Mesenchymal stem cell (in vitro differentiated cells and primary cell): ENCODE data around the gene SHISA8.

Source experiments
- DNase-seq: peaks from one replicate; pipeline ENCODE4 v3.0.0-alpha.2; 2013
- H2AFZ ChIP-seq: one replicate; pipeline ENCODE4 v1.6.1; 2013; ENCODE audit warnings: low read depth, mild to moderate bottlenecking, control low read depth, inconsistent platforms, low read length, moderate library complexity
- H2AK5ac ChIP-seq: 2 replicates; pipeline ENCODE4 v1.6.1; 2013; ENCODE audit warnings: low read length, moderate library complexity, mild to moderate bottlenecking, inconsistent platforms; ENCODE audit not compliant: severe bottlenecking
- H2BK120ac ChIP-seq: one replicate; pipeline ENCODE4 v1.6.1; 2013; ENCODE audit warnings: low read depth, mild to moderate bottlenecking, inconsistent platforms, low read length, moderate library complexity
- H2BK12ac ChIP-seq, 2 experiments: one replicate each; pipeline ENCODE4 v1.6.1; 2013; ENCODE audit warnings: inconsistent platforms in 2 of 2, low read length in 2 of 2, mild to moderate bottlenecking in 2 of 2, moderate library complexity in 2 of 2, control low read depth in 1 of 2
- H2BK15ac ChIP-seq: one replicate; pipeline ENCODE4 v1.6.1; 2013; ENCODE audit warnings: mild to moderate bottlenecking, low read depth, inconsistent platforms; ENCODE audit not compliant: poor library complexity, severe bottlenecking
- H2BK5ac ChIP-seq: 2 replicates; pipeline ENCODE4 v1.6.1; 2013; ENCODE audit warnings: low read depth, mild to moderate bottlenecking, low read length, control low read depth, inconsistent platforms; ENCODE audit not compliant: poor library complexity, severe bottlenecking
- H3K14ac ChIP-seq, 2 experiments: one replicate each; pipeline ENCODE4 v1.6.1; 2013; ENCODE audit warnings: inconsistent platforms in 2 of 2, low read length in 2 of 2, control low read depth in 1 of 2, mild to moderate bottlenecking in 1 of 2, moderate library complexity in 1 of 2
- H3K18ac ChIP-seq, 2 experiments: one replicate each; pipeline ENCODE4 v1.6.1; 2013; ENCODE audit warnings: inconsistent platforms in 2 of 2, low read length in 2 of 2, control low read depth in 1 of 2, low read depth in 1 of 2, mild to moderate bottlenecking in 1 of 2
- H3K23ac ChIP-seq, 2 experiments: one replicate each; pipeline ENCODE4 v1.6.1; 2013; ENCODE audit warnings: inconsistent platforms in 2 of 2, low read length in 2 of 2, mild to moderate bottlenecking in 2 of 2, moderate library complexity in 2 of 2, control low read depth in 1 of 2
- H3K27ac ChIP-seq: 2 replicates; pipeline ENCODE4 v1.5.1; 2013; ENCODE audit warnings: mild to moderate bottlenecking, moderate library complexity, low read length, control low read depth, inconsistent platforms; ENCODE audit not compliant: poor library complexity, severe bottlenecking
- H3K27me3 ChIP-seq, 2 experiments: 2 replicates each; pipeline versions ENCODE4 v1.6.1 to v1.7.0; 2013; ENCODE audit warnings: low read length in 2 of 2, mild to moderate bottlenecking in 2 of 2, moderate library complexity in 2 of 2, control low read depth in 1 of 2, inconsistent platforms in 1 of 2; ENCODE audit not compliant: control insufficient read depth in 1 of 2, insufficient read depth in 1 of 2
- H3K36me3 ChIP-seq, 2 experiments: 2 replicates each; pipeline versions ENCODE4 v1.6.1 to v1.7.0; 2013; ENCODE audit warnings: low read length in 2 of 2, control low read depth in 1 of 2, inconsistent platforms in 1 of 2, low read depth in 1 of 2, mild to moderate bottlenecking in 1 of 2; ENCODE audit not compliant: insufficient read depth in 2 of 2, control insufficient read depth in 1 of 2
- H3K4ac ChIP-seq, 2 experiments: one replicate each; pipeline ENCODE4 v1.6.1; 2013; ENCODE audit warnings: inconsistent platforms in 2 of 2, low read length in 2 of 2, mild to moderate bottlenecking in 2 of 2, moderate library complexity in 2 of 2, control low read depth in 1 of 2, low read depth in 1 of 2
- H3K4me1 ChIP-seq: 2 replicates; pipeline ENCODE4 v1.6.1; 2013; ENCODE audit warnings: low read depth, low read length, control low read depth; ENCODE audit not compliant: control insufficient read depth, insufficient read depth
- H3K4me2 ChIP-seq: 2 replicates; pipeline ENCODE4 v1.6.1; 2013; ENCODE audit warnings: low read length, mild to moderate bottlenecking, inconsistent platforms; ENCODE audit not compliant: poor library complexity, severe bottlenecking
- H3K4me3 ChIP-seq, 2 experiments: 2 replicates each; pipeline versions ENCODE4 v1.5.1 to v1.7.0; 2013; ENCODE audit warnings: low read length in 2 of 2, mild to moderate bottlenecking in 2 of 2, control low read depth in 1 of 2, low read depth in 1 of 2; ENCODE audit not compliant: insufficient read depth in 1 of 2
- H3K79me1 ChIP-seq: replicated peaks from 2 replicates; pipeline ENCODE4 v1.6.1; 2013; ENCODE audit warnings: mild to moderate bottlenecking, control low read depth, low read length, inconsistent platforms; ENCODE audit not compliant: poor library complexity, severe bottlenecking
- H3K9ac ChIP-seq: 2 replicates; pipeline ENCODE4 v1.7.0; 2013; ENCODE audit warnings: mild to moderate bottlenecking, low read length, moderate library complexity
- H3K9me3 ChIP-seq: 2 replicates; pipeline ENCODE4 v1.7.0; 2013; ENCODE audit warnings: mild to moderate bottlenecking, low read length; ENCODE audit not compliant: control insufficient read depth
- H4K8ac ChIP-seq: one replicate; pipeline ENCODE4 v1.6.1; 2013; ENCODE audit warnings: inconsistent platforms, mild to moderate bottlenecking, low read length, moderate library complexity
- H4K91ac ChIP-seq: one replicate; pipeline ENCODE4 v1.6.1; 2013; ENCODE audit warnings: mild to moderate bottlenecking, low read length, inconsistent platforms
- WGBS: methylation state at CpG from one replicate; pipeline ENCODE4 v1.1.7; 2013; ENCODE audit warnings: mixed read lengths; 5-methylcytosine and 5-hydroxymethylcytosine counted together

SHISA8 gene

DNA sequence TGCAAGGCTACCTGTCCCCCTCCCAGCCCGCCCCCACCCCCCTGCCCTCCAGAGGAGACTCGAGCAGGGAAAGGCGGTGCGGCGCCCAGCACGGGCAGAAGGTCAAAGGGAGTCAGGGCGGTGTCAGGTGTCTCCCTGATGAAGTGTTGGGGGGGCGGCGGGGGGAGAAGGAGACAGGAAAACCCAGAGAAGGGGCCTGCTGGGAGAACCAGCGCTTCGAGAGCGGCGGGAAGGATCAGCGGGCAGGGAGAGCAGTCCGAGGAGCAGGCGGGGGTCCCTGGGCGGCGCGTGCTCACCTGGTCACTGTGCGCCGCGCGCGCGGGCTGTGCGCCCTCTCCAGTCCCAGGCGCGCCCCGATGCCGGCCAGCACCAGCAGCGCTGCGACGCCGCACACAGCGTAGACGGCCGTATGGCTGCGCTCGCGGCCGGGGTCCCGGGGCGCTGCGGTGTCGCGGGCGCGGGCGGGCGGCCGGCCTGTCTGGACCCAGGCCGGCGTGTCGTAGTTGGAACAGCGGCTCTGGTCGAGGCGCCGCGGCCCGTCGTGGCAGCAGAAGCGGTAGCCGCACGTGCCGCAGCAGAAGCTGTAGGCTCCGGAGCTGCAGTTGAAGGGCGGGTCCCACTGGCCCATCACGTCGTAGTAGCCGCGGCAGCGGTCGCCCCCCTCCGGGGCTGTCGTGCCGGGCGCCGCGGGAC, 886 bp downstream of the SHISA8 start:
- no peak for DNase-seq
- Histone ChIP-seq H3K23ac (peak overlapping the region in 1 of 2 experiments; percentile 36), H2BK120ac (no peak overlapping the region), H3K18ac (no peak overlapping the region), H3K14ac (no peak overlapping the region), H3K9me3 (no peaks in the 10 kb centered on the region), H3K4ac (no peak overlapping the region), H3K4me2 (no peak overlapping the region), H2BK15ac (no peak overlapping the region), H3K4me1 (peaks cover 50% of the 10 kb centered on the region), H4K8ac (no peak overlapping the region), H2BK12ac (no peak overlapping the region), H2BK5ac (no peak overlapping the region), H3K9ac (no peak overlapping the region), H4K91ac (peak overlapping the region; percentile 32), H3K79me1 (no peaks in the 10 kb centered on the region), H3K27ac (no peak overlapping the region), H3K4me3 (no peak overlapping the region), H3K27me3 (peaks cover 57 to 79% of the 10 kb centered on the region in 2 experiments), H2AFZ (no peak overlapping the region), H3K36me3 (peaks cover 0 to 2% of the 10 kb centered on the region in 2 experiments), H2AK5ac (no peak overlapping the region)
- WGBS = 2% methylated on average over 53 of the region's 79 CpGs

DNA sequence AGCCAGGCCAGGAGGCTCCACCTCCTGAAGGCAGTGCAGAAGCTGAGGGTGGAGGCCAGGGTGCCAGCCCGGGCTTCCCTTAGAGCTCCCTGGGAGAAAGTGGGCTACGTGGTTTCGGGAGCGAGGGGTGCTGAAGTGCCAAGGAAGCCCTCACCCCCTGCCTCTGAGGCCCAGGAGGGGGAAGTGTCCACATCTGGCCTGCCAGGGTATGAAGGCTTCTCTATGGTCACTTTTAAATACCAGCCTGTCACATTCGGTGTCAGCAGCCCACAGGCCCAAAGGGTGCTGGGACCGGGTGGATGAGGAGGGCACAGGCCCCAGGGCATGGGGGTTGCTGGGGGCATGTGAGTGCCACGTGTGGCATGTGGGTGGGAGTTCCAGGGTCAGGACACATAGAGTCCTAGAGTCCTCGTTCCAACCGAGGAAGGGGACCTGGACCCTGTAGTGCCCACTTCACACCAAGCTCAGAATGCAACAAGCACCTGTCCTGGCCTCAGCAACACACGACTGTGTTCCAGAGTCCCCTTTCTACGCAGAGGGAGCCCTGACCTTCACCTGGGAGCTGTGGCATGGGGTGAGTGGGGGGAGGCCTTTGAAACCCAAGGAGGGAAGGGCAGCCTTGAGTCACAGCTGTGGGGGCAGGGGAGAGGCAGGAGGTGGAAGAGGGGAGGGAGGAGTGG, 1.7 kb downstream of the SHISA8 start:
- peaks cover 57 to 75% of the 10 kb centered on the region in 2 experiments for H3K27me3 ChIP-seq
- no peak overlapping the region for H3K23ac ChIP-seq
- H4K91ac ChIP-seq = no peak overlapping the region
- no peak overlapping the region for H2BK12ac ChIP-seq
- no peak overlapping the region for H2AK5ac ChIP-seq
- H3K4ac ChIP-seq = no peak overlapping the region
- no peak overlapping the region for H2BK120ac ChIP-seq
- H3K27ac ChIP-seq = no peak overlapping the region
- 71% methylated on average over 11 of the region's 11 CpGs for WGBS
- DNase-seq = no peak
- H2BK5ac ChIP-seq = no peak overlapping the region
- no peak overlapping the region for H3K18ac ChIP-seq
- no peaks in the 10 kb centered on the region for H3K79me1 ChIP-seq
- H3K36me3 ChIP-seq = peaks cover 0 to 4% of the 10 kb centered on the region in 2 experiments
- peak overlapping the region in 1 of 2 experiments; percentile 18 for H3K4me3 ChIP-seq
- H4K8ac ChIP-seq = no peak overlapping the region
- H3K9ac ChIP-seq = no peak overlapping the region
- H3K14ac ChIP-seq = no peak overlapping the region
- H3K4me1 ChIP-seq = peaks cover 47% of the 10 kb centered on the region
- H2BK15ac ChIP-seq = no peak overlapping the region
- H3K9me3 ChIP-seq = no peaks in the 10 kb centered on the region
- H3K4me2 ChIP-seq = no peak overlapping the region
- no peak overlapping the region for H2AFZ ChIP-seq

DNA sequence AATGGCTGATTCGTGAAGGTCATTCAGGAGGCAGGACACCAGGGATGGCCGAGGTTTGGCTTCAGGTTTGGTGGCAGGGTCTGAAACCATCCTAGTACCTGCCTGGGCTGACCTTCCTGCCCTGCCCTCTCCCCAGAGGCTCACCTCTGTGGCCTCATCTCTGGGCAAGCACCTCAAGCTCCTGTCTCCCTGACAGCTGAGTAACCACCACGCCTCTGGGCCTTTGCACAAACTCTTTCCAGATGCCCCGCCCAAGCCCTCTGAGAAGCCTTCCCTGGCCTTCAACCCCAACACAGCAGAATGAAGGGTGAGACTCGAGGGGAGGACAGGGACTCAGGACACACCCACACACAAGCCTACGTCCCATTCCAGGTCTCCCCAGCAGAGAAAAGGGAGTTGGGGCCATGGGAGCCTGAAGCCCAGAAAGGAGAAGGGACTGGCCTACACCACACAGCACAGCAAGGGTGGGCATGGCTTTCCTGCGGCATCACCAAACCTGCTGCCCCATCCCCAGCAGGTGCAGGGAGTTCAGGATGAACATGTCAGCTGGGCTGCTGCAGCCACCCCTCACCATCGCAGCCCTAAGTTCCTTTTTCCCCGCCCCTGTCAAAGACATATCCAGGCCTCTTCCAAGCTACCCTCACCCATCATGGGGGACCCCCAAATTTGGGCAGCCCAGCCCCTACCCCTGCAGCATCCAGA, 2.4 kb downstream of the SHISA8 start:
- no peak overlapping the region for H3K14ac ChIP-seq
- H3K4me2 ChIP-seq = no peak overlapping the region
- H2BK5ac ChIP-seq = no peak overlapping the region
- H3K27me3 ChIP-seq = peaks cover 53 to 68% of the 10 kb centered on the region in 2 experiments
- H2BK15ac ChIP-seq = no peak overlapping the region
- peaks cover 3 to 11% of the 10 kb centered on the region in 2 experiments for H3K36me3 ChIP-seq
- H3K18ac ChIP-seq = no peak overlapping the region
- H3K23ac ChIP-seq = no peak overlapping the region
- no peak for DNase-seq
- WGBS = 90% methylated on average over 9 of the region's 9 CpGs
- H3K27ac ChIP-seq = no peak overlapping the region
- no peak overlapping the region for H2BK120ac ChIP-seq
- H3K79me1 ChIP-seq = no peaks in the 10 kb centered on the region
- no peaks in the 10 kb centered on the region for H3K9me3 ChIP-seq
- peaks cover 48% of the 10 kb centered on the region for H3K4me1 ChIP-seq
- no peak overlapping the region for H3K4ac ChIP-seq
- H3K9ac ChIP-seq = no peak overlapping the region
- H4K91ac ChIP-seq = no peak overlapping the region
- no peak overlapping the region for H4K8ac ChIP-seq
- no peak overlapping the region for H2AK5ac ChIP-seq
- no peak overlapping the region for H2BK12ac ChIP-seq
- H2AFZ ChIP-seq = no peak overlapping the region
- H3K4me3 ChIP-seq = no peak overlapping the region
